ENCODE data around the gene INHA.

The INHA gene

GRCh38 chr2:219572237-219573001 lies at the start of gene INHA:
Gene INHA (plus strand): TSS chr2:219572310. CDS start chr2:219572375, 65 bp downstream.
- DNase-seq: no peak

- DNase-seq: no peak
Measured at GRCh38 chr2:219523031-219523671, 49.0 kb upstream of the INHA start.

- DNase-seq: no peak
Measured at GRCh38 chr2:219524817-219525216, 47.3 kb upstream of the INHA start.

GRCh38 chr2:219525533-219526232 lies 46.4 kb upstream of the INHA start:
- no peak for DNase-seq

- no peak for DNase-seq
Measured at GRCh38 chr2:219526320-219527075, 45.6 kb upstream of the INHA start.

- no peak for DNase-seq
Measured at GRCh38 chr2:219527076-219527394, 45.1 kb upstream of the INHA start.

- DNase-seq: no peak
Measured at GRCh38 chr2:219527472-219527871, 44.6 kb upstream of the INHA start.

GRCh38 chr2:219530048-219530963 lies 41.8 kb upstream of the INHA start:
- DNase-seq: peak; percentile 79

GRCh38 chr2:219531639-219532377 lies 40.3 kb upstream of the INHA start:
- DNase-seq: no peak

GRCh38 chr2:219532378-219532649 lies 39.8 kb upstream of the INHA start:
- no peak for DNase-seq

GRCh38 chr2:219533930-219534661 lies 38.0 kb upstream of the INHA start:
- no peak for DNase-seq

- no peak for DNase-seq
Measured at GRCh38 chr2:219536425-219536824, 35.7 kb upstream of the INHA start.

- no peak for DNase-seq
Measured at GRCh38 chr2:219536967-219537366, 35.1 kb upstream of the INHA start.

- no peak for DNase-seq
Measured at GRCh38 chr2:219537657-219538488, 34.2 kb upstream of the INHA start.

- no peak for DNase-seq
Measured at GRCh38 chr2:219538504-219538951, 33.6 kb upstream of the INHA start.

GRCh38 chr2:219538956-219539788 lies 32.9 kb upstream of the INHA start:
- no peak for DNase-seq

- DNase-seq: no peak
Measured at GRCh38 chr2:219539926-219540678, 32.0 kb upstream of the INHA start.
